Measurements from ENCODE around the gene CACNA2D3. TPM values are rescaled to one million over a fixed set of nuclear protein-coding genes. Genes with fewer than 3 reads are reported as not detected.

Gene CACNA2D3
- total RNA-seq, 2 experiments from 2014 or later: not detected

- no peaks in the 10 kb centered on the region for H3K36me3 ChIP-seq (ENCODE audit: insufficient read depth, low read length)
- H4K20me1 ChIP-seq (ENCODE audit: insufficient read depth, low read length): no peaks in the 10 kb centered on the region
- DNase-seq (ENCODE audit: low spot score): no peak
- no peaks in the 10 kb centered on the region for H3K79me2 ChIP-seq (ENCODE audit: insufficient read depth, low read depth, low read length)
- ChIA-PET POLR2A (no interaction called here), CTCF (ENCODE audit: unreplicated experiment) (no interaction called here)
- no peaks in the 10 kb centered on the region for H3K4me1 ChIP-seq (ENCODE audit: insufficient read depth, low read length, poor library complexity, severe bottlenecking)
- H3K9me2 ChIP-seq (ENCODE audit: insufficient read depth, low read length): no peaks in the 10 kb centered on the region
- no peak overlapping the region for H3K27ac ChIP-seq (ENCODE audit: low read depth, low read length, poor library complexity, severe bottlenecking)
- no peak overlapping the region for H2AFZ ChIP-seq (ENCODE audit: low read length)
- H3K4me2 ChIP-seq (ENCODE audit: low read length): no peak overlapping the region
- H3K9me3 ChIP-seq (ENCODE audit: low read length): no peaks in the 10 kb centered on the region
- intact Hi-C loops (cut with micrococcal nuclease; ENCODE audit: unreplicated experiment): no loop called here
- no peak overlapping the region for H3K4me3 ChIP-seq (ENCODE audit: low read depth, low read length, poor library complexity, severe bottlenecking)
- TF ChIP-seq CTCF (conservative IDR thresholded peaks at IDR 0.05; ENCODE audit: low read length) (no peak), EZH2phosphoT487 (IDR thresholded peaks at IDR 0.05; ENCODE audit: borderline replicate concordance, low read depth, low read length) (no peak)
- no TSS peak for BruUV-seq (replicated peaks)
These were observed 844.6 kb downstream of the CACNA2D3 start for GRCh38 chr3:54966979-54967378.

GRCh38 chr3:54967731-54968161 lies 845.4 kb downstream of the CACNA2D3 start:
- intact Hi-C loops (cut with micrococcal nuclease; ENCODE audit: unreplicated experiment): no loop called here

More at GRCh38 chr3:54967731-54968161, 845.4 kb downstream of the CACNA2D3 start:
- POLR2A ChIA-PET: interaction anchor here (0.8 kb wide), 1 partner anchor 8 kb away, joined by 3 read pairs; no protein-coding TSS in a partner anchor
- H3K4me2 ChIP-seq (ENCODE audit: low read length): no peak overlapping the region
- no peak overlapping the region for H3K4me3 ChIP-seq (ENCODE audit: low read depth, low read length, poor library complexity, severe bottlenecking)
- TF ChIP-seq EZH2phosphoT487 (IDR thresholded peaks at IDR 0.05; ENCODE audit: borderline replicate concordance, low read depth, low read length) (no peak), CTCF (conservative IDR thresholded peaks at IDR 0.05; ENCODE audit: low read length) (no peak)
- no TSS peak for BruUV-seq (replicated peaks)
- H3K27ac ChIP-seq (ENCODE audit: low read depth, low read length, poor library complexity, severe bottlenecking): no peak overlapping the region
- CTCF ChIA-PET (ENCODE audit: unreplicated experiment): no interaction called here
- H3K4me1 ChIP-seq (ENCODE audit: insufficient read depth, low read length, poor library complexity, severe bottlenecking): no peaks in the 10 kb centered on the region
- H3K9me2 ChIP-seq (ENCODE audit: insufficient read depth, low read length): no peaks in the 10 kb centered on the region
- H4K20me1 ChIP-seq (ENCODE audit: insufficient read depth, low read length): no peaks in the 10 kb centered on the region
- H2AFZ ChIP-seq (ENCODE audit: low read length): no peak overlapping the region
- H3K9me3 ChIP-seq (ENCODE audit: low read length): no peaks in the 10 kb centered on the region
- no peak for DNase-seq (ENCODE audit: low spot score)
- no peaks in the 10 kb centered on the region for H3K36me3 ChIP-seq (ENCODE audit: insufficient read depth, low read length)
- no peaks in the 10 kb centered on the region for H3K79me2 ChIP-seq (ENCODE audit: insufficient read depth, low read depth, low read length)
